MG63 (cell line): ENCODE measurements around the gene ETHE1. TPM values are rescaled to one million over a fixed set of nuclear protein-coding genes. Genes with fewer than 3 reads are reported as not detected.

ENCODE experiments used
- DNase-seq: peaks from one replicate; pipeline ENCODE4 v3.0.0-alpha.2; 2020
- H3K27me3 ChIP-seq: fragments of 250-450 bp; sonication (Bioruptor Pico); 2 replicates; pipeline ENCODE4 v1.5.1; 2020; ENCODE audit warnings: mild to moderate bottlenecking, moderate library complexity
- H3K36me3 ChIP-seq: fragments of 250-450 bp; sonication (Bioruptor Pico); 2 replicates; pipeline ENCODE4 v1.5.1; 2020; ENCODE audit warnings: mild to moderate bottlenecking, moderate library complexity
- H3K4me3 ChIP-seq: fragments of 250-450 bp; sonication (Bioruptor Pico); 2 replicates; pipeline ENCODE4 v1.5.1; 2020; ENCODE audit warnings: mild to moderate bottlenecking, moderate library complexity
- H3K9me3 ChIP-seq: fragments of 250-450 bp; sonication (Bioruptor Pico); 2 replicates; pipeline ENCODE4 v1.5.1; 2020; ENCODE audit warnings: mild to moderate bottlenecking, moderate library complexity
- total RNA-seq: library from RNA; depleted of rRNA; stranded (reverse); fragments of >200 nt; shearing (Covaris generic); gene quantifications from 2 replicates; pipeline ENCODE4 v1.2.3, GENCODE V29; 2014; ENCODE audit warnings: low replicate concordance

ETHE1 gene
- total RNA-seq, 1 experiment from 2014 or later = 101 TPM

- Histone ChIP-seq H3K27me3 (no peaks in the 10 kb centered on the region), H3K4me3 (no peak overlapping the region), H3K36me3 (no peaks in the 10 kb centered on the region), H3K9me3 (no peaks in the 10 kb centered on the region)
- DNase-seq = no peak
These were observed 41.0 kb downstream of the ETHE1 start for GRCh38 chr19:43485951-43486350.

GRCh38 chr19:43483281-43483680 lies 43.7 kb downstream of the ETHE1 start:
- no peaks in the 10 kb centered on the region for H3K27me3 ChIP-seq
- H3K36me3 ChIP-seq = peaks cover 2% of the 10 kb centered on the region; the same call in 1 of the 2 replicates
- H3K4me3 ChIP-seq = no peak overlapping the region
- no peaks in the 10 kb centered on the region for H3K9me3 ChIP-seq
- DNase-seq = no peak

- Histone ChIP-seq H3K27me3 (no peaks in the 10 kb centered on the region), H3K4me3 (no peak overlapping the region), H3K9me3 (no peaks in the 10 kb centered on the region), H3K36me3 (peaks cover 2% of the 10 kb centered on the region; the same call in 1 of the 2 replicates)
- no peak for DNase-seq
These were observed 44.8 kb downstream of the ETHE1 start for GRCh38 chr19:43482193-43482592.

DNA sequence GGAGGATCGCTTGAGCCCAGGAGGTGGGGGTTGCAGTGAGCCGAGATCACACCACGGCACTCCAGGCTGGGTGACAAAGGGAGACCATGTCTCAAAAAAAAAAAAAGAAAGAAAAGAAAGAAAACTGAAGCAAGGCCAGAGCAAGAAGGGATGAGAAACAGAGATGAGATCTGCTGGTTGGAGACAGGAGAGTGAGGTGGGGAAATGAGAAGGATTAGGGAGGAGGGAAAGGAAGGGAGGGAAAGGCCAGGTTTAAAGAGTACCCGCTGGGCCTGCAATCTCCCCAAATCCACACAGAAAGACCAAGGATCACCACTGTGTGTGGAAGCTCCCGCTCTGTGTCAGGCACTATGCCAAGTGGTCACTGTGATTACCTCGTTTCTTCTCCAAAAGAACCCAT lies 45.3 kb downstream of the ETHE1 start:
- H3K27me3 ChIP-seq = no peaks in the 10 kb centered on the region
- no peaks in the 10 kb centered on the region for H3K9me3 ChIP-seq
- H3K36me3 ChIP-seq = peaks cover 2% of the 10 kb centered on the region; the same call in 1 of the 2 replicates
- no peak for DNase-seq
- no peak overlapping the region for H3K4me3 ChIP-seq

DNA sequence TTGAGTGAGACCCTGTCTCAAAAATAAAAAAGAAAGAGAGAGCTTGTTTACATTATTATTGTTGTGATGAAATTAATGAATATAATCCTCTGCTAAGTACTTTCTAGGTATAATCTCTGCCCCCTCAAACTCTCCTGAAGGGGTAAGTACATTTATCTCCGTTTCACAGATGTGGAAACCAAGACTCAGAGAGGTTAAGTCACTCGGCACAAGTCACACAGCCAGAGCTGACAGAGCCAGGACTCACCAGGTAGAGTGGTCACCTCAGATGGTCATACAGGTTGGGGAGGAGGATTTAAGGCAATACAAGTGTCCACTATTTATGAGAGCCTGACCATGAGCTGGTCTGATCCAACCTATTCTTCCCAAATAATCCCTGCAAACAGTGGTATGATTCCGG lies 46.4 kb downstream of the ETHE1 start:
- no peaks in the 10 kb centered on the region for H3K9me3 ChIP-seq
- H3K36me3 ChIP-seq = peaks cover 6% of the 10 kb centered on the region
- no peak overlapping the region for H3K4me3 ChIP-seq
- H3K27me3 ChIP-seq = no peaks in the 10 kb centered on the region
- no peak for DNase-seq

DNA sequence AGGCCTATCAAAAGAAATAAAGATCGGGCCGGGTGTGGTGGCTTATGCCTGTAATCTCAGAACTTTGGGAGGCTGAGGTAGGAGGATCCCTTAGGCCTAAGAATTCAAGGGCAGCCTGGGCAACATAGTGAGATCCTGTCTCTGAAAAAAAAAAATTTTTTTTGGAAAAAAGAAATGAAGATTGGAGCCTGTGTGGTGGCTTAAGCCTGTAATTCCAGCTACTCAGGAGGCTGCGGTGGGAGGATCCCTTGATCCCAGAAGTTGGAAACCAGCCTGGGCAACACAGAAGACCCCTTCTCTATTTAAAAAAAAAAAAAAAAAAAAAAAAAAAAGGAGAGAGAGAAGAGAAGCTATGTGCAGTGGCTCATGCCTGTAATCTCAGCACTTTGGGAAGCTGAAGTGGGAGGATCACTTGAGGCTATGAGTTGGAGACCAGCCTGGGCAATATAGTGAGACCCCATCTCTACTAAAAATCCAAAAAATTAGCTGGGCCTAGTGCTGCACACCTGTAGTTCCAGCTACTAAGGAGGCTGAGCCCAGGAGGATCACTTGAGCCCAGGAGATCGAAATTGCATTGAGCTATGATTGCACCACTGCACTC lies 46.9 kb downstream of the ETHE1 start:
- H3K9me3 ChIP-seq = no peaks in the 10 kb centered on the region

DNA sequence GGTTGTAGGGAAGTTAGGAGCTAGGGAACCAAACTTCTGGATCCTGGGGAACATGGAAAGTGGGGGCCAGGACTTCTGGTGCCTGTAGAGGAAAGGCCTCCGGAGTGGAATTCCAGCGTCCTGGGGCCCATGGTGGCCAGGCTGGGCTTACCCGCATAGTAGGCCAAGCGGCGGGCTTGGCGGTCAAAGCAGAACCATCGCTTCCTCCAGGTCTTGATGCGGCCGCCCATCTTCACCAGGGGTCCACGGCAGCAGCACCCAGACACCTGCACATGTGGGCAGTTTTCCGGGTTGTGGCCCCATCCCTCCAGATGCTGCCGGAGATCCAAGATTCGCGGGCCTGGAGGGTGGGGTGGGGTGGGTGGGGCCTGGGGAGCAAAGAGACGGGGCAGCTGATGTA lies 47.8 kb downstream of the ETHE1 start:
- Histone ChIP-seq H3K4me3 (no peak overlapping the region), H3K36me3 (peaks cover 10% of the 10 kb centered on the region), H3K9me3 (no peaks in the 10 kb centered on the region), H3K27me3 (no peaks in the 10 kb centered on the region)
- no peak for DNase-seq

More for the DNA sequence above, 46.9 kb downstream of the ETHE1 start:
- H3K27me3 ChIP-seq = no peaks in the 10 kb centered on the region
- no peak overlapping the region for H3K4me3 ChIP-seq
- peaks cover 9% of the 10 kb centered on the region for H3K36me3 ChIP-seq
- DNase-seq = no peak

DNA sequence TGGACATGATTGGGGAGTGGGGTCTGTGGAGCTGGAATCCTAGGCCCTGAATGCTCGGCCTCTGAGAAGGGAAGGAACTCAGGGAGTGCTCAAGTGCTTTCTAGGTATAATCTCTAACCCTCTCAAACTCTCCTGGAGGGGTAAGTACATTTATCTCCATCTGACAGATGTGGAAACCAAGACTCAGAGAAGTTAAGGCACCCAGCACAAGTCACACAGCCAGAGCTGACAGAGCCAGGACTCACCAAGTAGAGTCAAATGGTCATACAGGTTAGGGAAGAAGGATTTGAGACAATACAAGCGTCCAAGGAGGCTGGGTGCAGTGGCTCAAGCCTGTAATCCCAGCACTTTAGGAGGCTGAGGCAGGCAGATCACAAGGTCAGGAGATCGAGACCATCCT lies 48.7 kb downstream of the ETHE1 start:
- Histone ChIP-seq H3K4me3 (no peak overlapping the region), H3K9me3 (no peaks in the 10 kb centered on the region), H3K27me3 (no peaks in the 10 kb centered on the region), H3K36me3 (peaks cover 10% of the 10 kb centered on the region)
- no peak for DNase-seq

GRCh38 chr19:43476606-43477005 lies 50.4 kb downstream of the ETHE1 start:
- Histone ChIP-seq H3K9me3 (no peaks in the 10 kb centered on the region), H3K4me3 (no peak overlapping the region), H3K36me3 (peaks cover 10% of the 10 kb centered on the region), H3K27me3 (no peaks in the 10 kb centered on the region)
- DNase-seq = peak; percentile 62

DNA sequence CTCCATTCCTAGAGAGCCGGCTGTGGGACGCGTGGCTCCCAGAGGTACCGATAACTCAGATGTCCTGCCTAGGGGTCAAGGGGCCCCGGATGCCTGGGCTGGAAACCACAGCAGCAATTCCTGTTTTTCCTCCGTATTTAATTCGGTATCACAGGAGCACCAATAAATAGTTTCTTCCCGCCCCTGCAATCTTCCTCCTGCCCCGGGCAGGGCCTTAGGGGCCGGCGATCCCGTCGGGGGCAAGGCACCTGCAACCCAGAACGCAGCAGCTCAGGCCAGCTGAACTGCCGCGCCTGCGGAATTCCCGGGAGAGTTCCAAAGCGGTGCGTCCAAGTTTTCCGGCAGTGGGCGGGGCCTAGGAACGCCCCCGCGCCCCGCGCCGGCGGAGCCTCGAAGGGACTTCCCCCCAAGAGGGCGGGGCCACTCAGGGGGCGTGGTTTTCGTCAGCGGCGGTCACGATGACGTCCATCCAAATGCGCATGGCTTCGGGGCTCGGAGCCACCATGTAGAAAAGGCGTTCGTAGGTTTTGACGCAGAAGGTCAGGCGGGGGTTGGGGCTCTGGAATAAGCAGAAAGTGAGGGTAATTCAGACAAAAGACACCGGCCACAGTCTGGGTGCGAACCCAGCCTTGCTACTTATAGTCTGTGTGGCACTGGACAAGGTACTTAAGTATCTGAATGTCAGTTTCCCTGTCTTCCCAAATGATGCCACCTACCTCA lies 51.9 kb downstream of the ETHE1 start:
- Histone ChIP-seq H3K9me3 (no peaks in the 10 kb centered on the region), H3K27me3 (no peaks in the 10 kb centered on the region), H3K4me3 (no peak overlapping the region), H3K36me3 (peaks cover 8% of the 10 kb centered on the region)
- no peak for DNase-seq

- peaks cover 8% of the 10 kb centered on the region for H3K36me3 ChIP-seq
- no peaks in the 10 kb centered on the region for H3K27me3 ChIP-seq
- no peaks in the 10 kb centered on the region for H3K9me3 ChIP-seq
- no peak overlapping the region for H3K4me3 ChIP-seq
- DNase-seq = no peak
These were observed 52.5 kb downstream of the ETHE1 start for GRCh38 chr19:43474487-43474886.

GRCh38 chr19:43471091-43471490 lies 55.9 kb downstream of the ETHE1 start:
- Histone ChIP-seq H3K36me3 (peaks cover 8% of the 10 kb centered on the region), H3K4me3 (no peak overlapping the region), H3K27me3 (no peaks in the 10 kb centered on the region), H3K9me3 (no peaks in the 10 kb centered on the region)
- no peak for DNase-seq

DNA sequence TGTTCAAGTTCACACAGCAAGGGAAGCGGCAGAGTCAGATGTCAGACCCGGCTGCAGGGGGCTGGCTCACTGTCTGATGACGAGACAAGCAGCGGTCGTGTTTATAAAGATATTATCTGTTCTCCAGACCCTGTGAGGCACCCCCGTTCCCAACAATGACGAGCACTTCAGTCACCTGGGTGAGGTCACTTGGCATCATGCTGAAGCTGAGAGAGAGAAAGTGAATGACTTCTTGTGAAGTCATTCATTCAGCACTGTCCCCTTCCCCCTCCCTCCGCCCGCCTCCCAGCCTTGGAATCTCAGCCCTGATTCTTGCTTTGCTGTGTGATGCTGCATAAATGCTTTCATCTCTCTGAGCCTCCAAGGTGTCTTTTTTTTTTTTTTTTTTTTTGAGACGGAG lies 56.7 kb downstream of the ETHE1 start:
- Histone ChIP-seq H3K27me3 (no peaks in the 10 kb centered on the region), H3K36me3 (peaks cover 4% of the 10 kb centered on the region; the same call in 1 of the 2 replicates), H3K9me3 (no peaks in the 10 kb centered on the region), H3K4me3 (no peak overlapping the region)
- DNase-seq = peak; percentile 62

DNA sequence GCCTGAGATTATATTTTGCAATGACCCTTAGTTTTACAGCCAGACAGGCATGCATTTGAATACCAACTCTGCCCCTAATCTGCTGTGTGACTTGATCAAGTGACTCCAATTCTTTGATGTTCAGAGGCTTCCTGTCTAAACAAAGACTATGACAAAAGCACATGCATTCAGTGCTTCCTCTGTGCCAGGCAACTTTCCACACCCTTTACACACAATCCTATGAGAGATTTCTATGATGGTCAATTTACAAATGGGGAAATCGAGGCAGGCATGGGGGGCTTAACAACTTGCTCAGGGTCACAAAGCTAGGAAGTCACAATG lies 57.9 kb downstream of the ETHE1 start:
- Histone ChIP-seq H3K9me3 (no peaks in the 10 kb centered on the region), H3K36me3 (no peaks in the 10 kb centered on the region), H3K4me3 (no peak overlapping the region), H3K27me3 (no peaks in the 10 kb centered on the region)
- DNase-seq = no peak

DNA sequence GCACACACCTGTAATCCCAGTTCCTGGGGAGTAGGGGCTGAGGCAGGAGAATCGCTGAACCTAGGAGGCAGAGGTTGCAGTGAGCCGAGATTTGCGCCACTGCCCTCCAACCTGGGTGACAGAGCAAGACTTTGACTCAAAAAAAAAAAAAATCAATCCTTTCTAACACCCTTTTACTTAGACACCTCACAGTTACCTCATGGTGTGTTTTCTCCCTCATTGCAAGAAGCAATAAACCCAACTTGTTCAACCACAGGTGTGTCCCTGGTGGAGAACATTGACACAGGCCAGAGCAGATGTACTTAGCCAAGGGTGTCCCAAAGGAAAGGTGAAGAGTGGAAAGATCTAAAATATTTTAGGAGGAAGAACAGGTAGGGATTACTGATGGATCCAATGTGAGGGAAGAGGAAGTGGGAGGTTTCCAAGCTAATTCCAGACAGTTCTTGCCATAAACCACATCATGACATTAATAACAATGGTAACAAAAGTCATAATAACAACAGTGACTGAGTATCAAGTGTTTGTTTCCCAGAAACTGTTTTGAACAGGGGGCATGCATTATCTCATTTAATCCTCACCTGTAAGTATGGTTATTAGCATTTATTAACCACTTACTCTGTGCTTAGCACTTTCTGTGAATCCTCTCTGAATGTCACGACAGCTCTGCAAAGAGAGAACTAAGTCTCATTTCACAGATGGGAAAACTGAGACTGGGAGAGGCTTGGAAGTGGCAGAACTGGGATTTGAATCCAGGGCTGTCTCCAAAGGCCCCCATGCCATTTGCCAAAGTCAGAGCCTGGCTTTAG lies 58.4 kb downstream of the ETHE1 start:
- no peak for DNase-seq
- H3K4me3 ChIP-seq = no peak overlapping the region
- H3K9me3 ChIP-seq = no peaks in the 10 kb centered on the region
- no peaks in the 10 kb centered on the region for H3K27me3 ChIP-seq
- no peaks in the 10 kb centered on the region for H3K36me3 ChIP-seq

DNA sequence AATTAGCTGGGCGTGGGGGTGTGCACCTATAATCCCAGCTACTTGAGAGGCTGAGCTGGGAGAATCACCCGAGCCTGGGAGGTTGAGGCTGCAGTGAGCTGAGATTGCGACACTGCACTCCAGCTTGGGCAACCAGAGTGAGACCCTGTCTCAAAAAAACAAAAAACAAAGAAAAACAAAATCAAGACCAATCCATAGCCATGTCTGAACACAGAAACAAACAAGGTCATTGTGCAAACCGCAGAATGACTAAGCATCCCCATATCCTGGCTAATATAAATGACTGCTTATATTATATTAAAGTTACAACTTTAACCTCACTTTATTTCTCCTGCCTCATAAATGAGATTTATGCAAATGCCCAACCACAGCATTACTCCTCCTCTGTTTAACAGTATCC lies 59.3 kb downstream of the ETHE1 start:
- H3K4me3 ChIP-seq = no peak overlapping the region
- peaks cover 2% of the 10 kb centered on the region; the same call in 1 of the 2 replicates for H3K27me3 ChIP-seq
- H3K36me3 ChIP-seq = no peaks in the 10 kb centered on the region
- DNase-seq = peak; percentile 23
- H3K9me3 ChIP-seq = no peaks in the 10 kb centered on the region

DNA sequence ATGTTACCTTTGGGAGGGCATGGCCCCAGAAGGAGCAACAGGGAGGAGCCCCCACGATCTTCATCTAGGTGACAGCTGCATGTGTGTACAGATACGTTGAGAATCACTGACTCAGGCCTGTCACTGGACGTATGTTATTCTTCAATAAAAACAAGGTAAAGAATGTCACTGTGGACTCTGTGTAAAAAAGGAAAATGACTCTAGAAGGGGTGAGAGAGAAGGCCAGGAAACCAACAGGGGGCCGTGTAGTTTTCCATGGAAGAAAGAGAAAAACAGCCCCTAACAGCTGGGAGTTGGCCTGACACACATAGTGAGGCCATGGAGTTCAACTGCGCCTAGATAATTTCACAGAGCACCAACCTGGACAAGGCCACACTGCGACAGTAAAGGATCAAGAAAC lies 59.7 kb downstream of the ETHE1 start:
- Histone ChIP-seq H3K27me3 (peaks cover 2% of the 10 kb centered on the region; the same call in 1 of the 2 replicates), H3K4me3 (no peak overlapping the region), H3K9me3 (no peaks in the 10 kb centered on the region), H3K36me3 (no peaks in the 10 kb centered on the region)
- no peak for DNase-seq
